Kidney (tissue), 14 donors: ENCODE measurements around the gene PCGF1. TPM values are rescaled to one million over a fixed set of nuclear protein-coding genes. Genes with fewer than 3 reads are reported as not detected.

Source experiments
- DNase-seq, 5 donors: peaks; one replicate each; pipeline ENCODE4 v3.0.0-alpha.2; 2013 to 2020
- FAIRE-seq: peaks from 2 replicates; lab custom pipeline; 2012; peaks lifted over from hg19 to GRCh38; lab: Jason Lieb, UNC
- H3K27ac ChIP-seq, 2 donors: one replicate each; pipeline ENCODE4 v1.7.0; 2013; ENCODE audit warnings: low read depth in 2 of 2, low read length in 2 of 2, inconsistent platforms in 1 of 2
- H3K27me3 ChIP-seq: one replicate; pipeline ENCODE4 v1.7.1; 2013; ENCODE audit warnings: low read length, inconsistent platforms; ENCODE audit not compliant: control insufficient read depth, insufficient read depth
- H3K36me3 ChIP-seq, 3 donors: one replicate each; pipeline versions ENCODE4 v1.7.0 to v1.7.1; 2013; ENCODE audit warnings: low read length in 3 of 3, control low read depth in 1 of 3, inconsistent platforms in 1 of 3; ENCODE audit not compliant: insufficient read depth in 3 of 3, control insufficient read depth in 2 of 3
- H3K4me1 ChIP-seq, 3 donors: one replicate each; pipeline versions ENCODE4 v1.7.0 to v1.7.1; 2013; ENCODE audit warnings: low read length in 3 of 3, inconsistent platforms in 1 of 3, low read depth in 1 of 3; ENCODE audit not compliant: control insufficient read depth in 2 of 3, insufficient read depth in 2 of 3
- H3K4me3 ChIP-seq, 3 donors: one replicate each; pipeline versions ENCODE4 v1.7.0 to v1.8.1; 2013; ENCODE audit warnings: low read length in 3 of 3, control low read depth in 1 of 3, inconsistent platforms in 1 of 3
- H3K9ac ChIP-seq, 3 donors: one replicate each; pipeline versions ENCODE4 v1.7.0 to v1.7.1; 2013; ENCODE audit warnings: low read length in 3 of 3, control low read depth in 1 of 3, inconsistent platforms in 1 of 3
- H3K9me3 ChIP-seq, 3 donors: one replicate each; pipeline versions ENCODE4 v1.7.0 to v1.7.1; 2013; ENCODE audit warnings: low read length in 3 of 3, control low read depth in 1 of 3, inconsistent platforms in 1 of 3; ENCODE audit not compliant: control insufficient read depth in 2 of 3, insufficient read depth in 1 of 3
- CTCF ChIP-seq: IDR thresholded peaks from 3 replicates; pipeline ENCODE4 v1.5.1; 2012; ENCODE audit warnings: mild to moderate bottlenecking, moderate library complexity, borderline replicate concordance; ENCODE audit not compliant: insufficient read depth; ENCODE audit errors: extremely low read depth
- intact Hi-C: fragments of 100-400 bp; cut with DNase I; formaldehyde crosslinking; loops from one replicate; pipeline ENCODE4 v1.11.1; 2022
- polyA plus RNA-seq: library from polyadenylated mRNA; stranded (reverse); fragments of 350-450 nt; fragmentation: Illumina TruSeq; extraction: RNeasy Lipid Tissue Mini Kit (QIAGEN cat#74804); gene quantifications from one replicate; pipeline ENCODE4 v1.2.3, GENCODE V29; 2014; ENCODE audit warnings: low read depth, low replicate concordance; ENCODE audit not compliant: insufficient read depth
- total RNA-seq: library from RNA; stranded (reverse); fragmentation: NEBNext Ultra II Directional; extraction: Animal tissue kit (Norgen Biotek cat#: 25700); gene quantifications from one replicate; pipeline ENCODE4 v1.2.1, GENCODE V29; 2021
- donor health status: control.
- donor health status: control.
- donor health status: control.
- donor health status: control.
- donor health status: control.
- donor health status: DM: yes; HTN: yes; CAD: no.
- donor health status: Normal renal cell carcinoma (clear cell type).

PCGF1 gene
- total and polyA plus RNA-seq, 2 donors from 2014 or later: 20.1 to 20.7 TPM

GRCh38 chr2:74499940-74500577 is 7.4 kb downstream of the PCGF1 start:
- peaks cover 0 to 22% (median 10%) of the 10 kb centered on the region in 3 donors for H3K4me1 ChIP-seq
- peaks cover 12% of the 10 kb centered on the region for H3K27me3 ChIP-seq
- H3K9me3 ChIP-seq: no peaks in the 10 kb centered on the region
- peaks cover 0 to 6% (median 0%) of the 10 kb centered on the region in 3 donors for H3K36me3 ChIP-seq
- no peak overlapping the region for H3K9ac ChIP-seq
- H3K4me3 ChIP-seq: no peak overlapping the region
- no peak for FAIRE-seq
- peak in 1 of 5 donors; percentile 60 for DNase-seq
- TF ChIP-seq CTCF: no peak
- intact Hi-C loops: no loop called here
- no peak overlapping the region for H3K27ac ChIP-seq

DNA sequence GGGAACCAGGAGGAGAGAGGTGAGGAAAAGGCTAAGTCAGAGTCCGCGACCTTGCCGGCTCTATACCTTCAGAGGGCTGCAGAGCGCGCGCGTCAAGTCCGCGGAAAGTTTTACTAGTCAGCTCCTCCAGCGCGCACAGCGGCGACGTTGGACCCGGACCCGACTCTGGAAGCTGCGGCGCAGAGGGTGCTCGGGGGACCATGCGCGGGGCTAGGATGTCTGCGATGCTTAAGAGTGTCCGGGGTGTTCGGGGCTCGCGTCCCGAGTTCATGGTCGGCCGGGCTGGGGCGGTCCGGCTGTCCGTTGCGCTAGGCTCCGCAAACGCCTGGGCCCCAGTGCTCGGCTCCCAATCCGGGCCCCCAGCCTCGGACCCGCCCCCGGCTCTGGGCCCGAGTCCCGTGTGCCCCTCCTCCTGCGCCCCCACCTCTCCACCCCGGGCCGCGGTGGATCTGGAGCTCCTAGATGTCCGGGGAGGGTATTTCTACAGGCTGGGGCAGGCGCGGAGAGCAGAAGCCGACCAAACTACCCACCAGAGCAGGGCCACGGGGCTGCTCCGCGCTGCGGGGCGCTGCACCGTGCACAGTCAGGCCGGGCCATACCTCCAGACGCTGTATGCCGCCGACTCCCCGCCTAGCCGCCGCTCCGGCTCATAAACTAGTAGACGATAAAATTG is 8.1 kb downstream of the PCGF1 start, which contains the start of gene LBX2:
Gene LBX2, minus strand, starts transcription at position 337 of the 673 bp plus-strand sequence. Its CDS starts 66 bp downstream, at position 271.
- peaks cover 12% of the 10 kb centered on the region for H3K27me3 ChIP-seq
- peak; percentile 78 to 83 (median 81) for DNase-seq
- no peak for TF ChIP-seq CTCF
- no peak within 1 kb of the TSS for H3K27ac ChIP-seq
- no peaks in the 10 kb centered on the region for H3K9me3 ChIP-seq
- H3K4me3 ChIP-seq: peak within 1 kb of the TSS; percentile 6 to 35 (median 23)
- no peaks in the 10 kb centered on the region for H3K36me3 ChIP-seq
- peaks cover 0 to 22% (median 10%) of the 10 kb centered on the region in 3 donors for H3K4me1 ChIP-seq
- H3K9ac ChIP-seq: no peak within 1 kb of the TSS
- FAIRE-seq: no peak
- intact Hi-C loops: no loop called here

- H3K4me1 ChIP-seq: peaks cover 0 to 20% (median 10%) of the 10 kb centered on the region in 3 donors
- H3K36me3 ChIP-seq: no peaks in the 10 kb centered on the region
- H3K4me3 ChIP-seq: peak overlapping the region; percentile 6 to 35 (median 23)
- TF ChIP-seq CTCF: no peak
- intact Hi-C loops: no loop called here
- no peak overlapping the region for H3K27ac ChIP-seq
- FAIRE-seq (no peak), DNase-seq (peak; percentile 48 to 71 (median 68))
- H3K27me3 ChIP-seq: peaks cover 12% of the 10 kb centered on the region
- H3K9ac ChIP-seq: no peak overlapping the region
- no peaks in the 10 kb centered on the region for H3K9me3 ChIP-seq
Observed at GRCh38 chr2:74498500-74499266, 8.8 kb downstream of the PCGF1 start.
